B cell (primary cell): ENCODE data around the gene KRTAP10-3. TPM values are rescaled to one million over a fixed set of nuclear protein-coding genes. Genes with fewer than 3 reads are reported as not detected.

ENCODE experiments used
- ATAC-seq: fragments of 200-7000 bp; cut with Tn5 transposase; one replicate; pipeline ENCODE4 v1.10.0; 2021; ENCODE audit warnings: low read depth, mild to moderate bottlenecking, moderate number of reproducible peaks, moderate library complexity
- CTCF ChIA-PET: fragments of 350-600 bp; sonication (Branson Sonifier 250); formaldehyde crosslinking; loops from one replicate; lab custom pipeline; 2021; ENCODE audit warnings: antibody characterized with exemption, inconsistent platforms; lab: Charles Lee
- POLR2A ChIA-PET: fragments of 350-600 bp; sonication (Branson Sonifier 250); formaldehyde crosslinking; loops from one replicate; lab custom pipeline; 2021; ENCODE audit warnings: antibody characterized with exemption; lab: Charles Lee
- DNase-seq: peaks from one replicate; pipeline ENCODE4 v3.0.0; 2013
- H2AFZ ChIP-seq: 2 replicates; pipeline ENCODE4 v1.6.1; 2012; ENCODE audit warnings: mild to moderate bottlenecking, low read depth, low read length; ENCODE audit not compliant: insufficient read depth, poor library complexity, severe bottlenecking
- H3K27ac ChIP-seq, 2 donors: 1 replicate in 1 of 2; 2 replicates in 1 of 2; pipeline ENCODE4 v1.5.1; 2012 to 2013; ENCODE audit warnings: low read length in 2 of 2, mild to moderate bottlenecking in 2 of 2, moderate library complexity in 1 of 2
- H3K27me3 ChIP-seq, 4 experiments: fragments of 200-600 bp in 1 of 4; sonication (generic) in 1 of 4; replicated peaks in 1 of 4; 1 replicate in 2 of 4; 2 replicates in 2 of 4; pipeline versions ENCODE4 v1.6.1 to v1.7.0; 2013 to 2016; ENCODE audit warnings: low read length in 3 of 4, mild to moderate bottlenecking in 2 of 4, mixed read lengths in 1 of 4, moderate library complexity in 1 of 4; ENCODE audit not compliant: insufficient read depth in 4 of 4, control insufficient read depth in 3 of 4; ENCODE audit errors: control extremely low read depth in 1 of 4
- H3K36me3 ChIP-seq, 2 experiments: replicated peaks in 1 of 2; 1 replicate in 1 of 2; 2 replicates in 1 of 2; pipeline versions ENCODE4 v1.6.1 to v1.7.1; 2013; ENCODE audit warnings: low read length in 1 of 2; ENCODE audit not compliant: insufficient read depth in 2 of 2, control insufficient read depth in 1 of 2; ENCODE audit errors: control extremely low read depth in 1 of 2, extremely low read depth in 1 of 2
- H3K4me1 ChIP-seq, 2 donors: fragments of 200-600 bp in 1 of 2; sonication (generic) in 1 of 2; 1 replicate in 1 of 2; 2 replicates in 1 of 2; pipeline versions ENCODE4 v1.5.1 to v1.6.1; 2013 to 2017; ENCODE audit warnings: low read length in 2 of 2; ENCODE audit not compliant: control insufficient read depth in 2 of 2, insufficient read depth in 2 of 2
- H3K4me2 ChIP-seq: replicated peaks from 2 replicates; pipeline ENCODE3; 2012; ENCODE audit warnings: mild to moderate bottlenecking, low read depth, low read length; ENCODE audit not compliant: poor library complexity, severe bottlenecking
- H3K4me3 ChIP-seq, 5 experiments: fragments of 200-600 bp in 1 of 5; sonication (generic) in 1 of 5; 1 replicate in 3 of 5; 2 replicates in 2 of 5; pipeline versions ENCODE4 v1.5.1 to v1.7.0; 2011 to 2016; ENCODE audit warnings: low read length in 4 of 5, mild to moderate bottlenecking in 4 of 5, low read depth in 2 of 5, control low read depth in 1 of 5, moderate library complexity in 1 of 5; ENCODE audit not compliant: insufficient read depth in 1 of 5; ENCODE audit errors: control extremely low read depth in 1 of 5, extremely low read depth in 1 of 5
- H3K79me2 ChIP-seq: fragments of 200-600 bp; sonication (generic); one replicate; pipeline ENCODE4 v1.6.0; 2016; ENCODE audit warnings: low read length; ENCODE audit not compliant: control insufficient read depth, insufficient read depth
- H3K9ac ChIP-seq: fragments of 200-600 bp; sonication (generic); 2 replicates; pipeline ENCODE4 v1.6.1; 2017; ENCODE audit warnings: mild to moderate bottlenecking, low read length, moderate library complexity
- H3K9me3 ChIP-seq, 3 donors: one replicate each; pipeline versions ENCODE4 v1.6.1 to v1.7.1; 2013; ENCODE audit warnings: low read length in 2 of 3; ENCODE audit not compliant: control insufficient read depth in 2 of 3, insufficient read depth in 1 of 3; ENCODE audit errors: control extremely low read depth in 1 of 3
- H4K20me1 ChIP-seq: 2 replicates; pipeline ENCODE4 v1.6.0; 2012; ENCODE audit warnings: mild to moderate bottlenecking, low read length; ENCODE audit not compliant: insufficient read depth, control insufficient read depth, poor library complexity, severe bottlenecking
- H3K27ac Mint-ChIP-seq: one replicate; pipeline ENCODE4 v1.8.0; 2021; ENCODE audit warnings: mixed read lengths
- H3K27me3 Mint-ChIP-seq: one replicate; pipeline ENCODE4 v1.8.0; 2021; ENCODE audit warnings: mixed read lengths
- H3K4me1 Mint-ChIP-seq: one replicate; pipeline ENCODE4 v1.8.0; 2021; ENCODE audit warnings: mixed read lengths
- H3K4me3 Mint-ChIP-seq: one replicate; pipeline ENCODE4 v1.8.0; 2021; ENCODE audit warnings: mixed read lengths
- H3K9me3 Mint-ChIP-seq: one replicate; pipeline ENCODE4 v1.8.0; 2022; ENCODE audit warnings: mixed read lengths; ENCODE audit not compliant: insufficient read depth
- CTCF ChIP-seq: fragments of 200-600 bp; IDR thresholded peaks from one replicate; pipeline ENCODE4 v1.8.0; 2022; ENCODE audit warnings: antibody characterized with exemption, mild to moderate bottlenecking
- EZH2 ChIP-seq: IDR thresholded peaks from 2 replicates; pipeline ENCODE4 v1.6.1; 2012; ENCODE audit warnings: borderline replicate concordance, low read depth, mild to moderate bottlenecking, moderate library complexity, low read length; ENCODE audit not compliant: insufficient read depth, poor library complexity, severe bottlenecking
- WGBS: methylation state at CpG from one replicate; pipeline ENCODE4 v1.1.5; 2013; ENCODE audit warnings: missing lambda C conversion rate; ENCODE audit not compliant: insufficient coverage; 5-methylcytosine and 5-hydroxymethylcytosine counted together
- intact Hi-C: fragments of 100-400 bp; cut with micrococcal nuclease; formaldehyde crosslinking; loops from one replicate; pipeline ENCODE4 v1.10.0; 2022
- polyA plus RNA-seq: library from polyadenylated mRNA; depleted of rRNA; stranded (reverse); fragments of >200 nt; gene quantifications from 2 replicates; pipeline ENCODE4 v1.2.3, GENCODE V29; 2012
- total RNA-seq, 2 donors: library from RNA; stranded (reverse); fragments of 120-200 nt in 1 of 2; gene quantifications; 1 replicate in 1 of 2; 2 replicates in 1 of 2; pipeline versions ENCODE4 v1.2.3 to v1.2.4, GENCODE V29; 2013 to 2022

The KRTAP10-3 gene
- total and polyA plus RNA-seq, 2 donors (not counting 1 experiment from before 2014, with no cell fraction given): 0.40 TPM; not detected in 1

DNA sequence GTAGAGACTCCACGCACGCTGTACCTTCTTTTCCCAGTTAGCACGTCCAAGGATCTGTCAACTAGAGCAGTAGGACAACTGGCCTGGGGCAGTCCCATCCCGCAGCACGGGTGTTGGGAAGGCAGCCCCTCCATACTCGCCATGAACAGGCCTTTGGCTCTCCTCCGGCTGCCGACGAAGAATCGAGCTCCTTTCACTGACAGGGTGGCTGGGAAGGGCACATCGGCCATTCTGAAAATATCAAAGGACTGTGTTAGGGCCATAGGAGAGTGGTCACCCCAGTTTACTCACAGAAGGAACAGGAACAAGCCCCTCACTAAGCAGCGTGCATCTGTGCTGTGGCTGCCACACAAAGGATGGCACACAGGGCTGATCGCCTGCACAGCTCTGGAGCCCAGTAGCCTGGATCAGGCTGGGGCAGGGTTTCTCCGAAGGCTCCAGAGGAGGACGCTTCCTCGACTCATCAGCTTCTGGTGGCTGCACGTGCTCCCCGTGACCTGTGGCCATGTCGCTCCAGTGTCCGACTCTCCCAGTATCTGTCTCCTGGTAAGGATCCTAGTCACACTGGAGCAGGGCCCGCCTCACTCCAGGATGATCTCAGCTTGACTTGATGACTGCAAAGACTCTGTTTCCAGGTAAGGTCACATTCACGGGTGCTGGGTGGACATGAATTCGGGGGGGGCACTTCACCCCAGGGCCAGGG lies 27.5 kb downstream of the KRTAP10-3 start:
- peaks cover 8% of the 10 kb centered on the region for H3K27me3 Mint-ChIP-seq
- no peak overlapping the region for H3K4me3 Mint-ChIP-seq
- H3K79me2 ChIP-seq: no peaks in the 10 kb centered on the region
- H3K9me3 Mint-ChIP-seq: no peaks in the 10 kb centered on the region
- no peak overlapping the region for H3K27ac ChIP-seq
- POLR2A ChIA-PET: no interaction called here
- DNase-seq (no peak), ATAC-seq (no peak)
- no peak overlapping the region for H3K4me3 ChIP-seq
- TF ChIP-seq EZH2: no peak
- H2AFZ ChIP-seq: no peak overlapping the region
- WGBS: 90% methylated on average over 23 of the region's 23 CpGs
- no peaks in the 10 kb centered on the region for H3K36me3 ChIP-seq
- H4K20me1 ChIP-seq: no peaks in the 10 kb centered on the region
- CTCF ChIA-PET: no interaction called here
- H3K4me2 ChIP-seq: no peak overlapping the region
- no peaks in the 10 kb centered on the region for H3K4me1 ChIP-seq
- H3K9me3 ChIP-seq: peaks cover 0 to 3% (median 0%) of the 10 kb centered on the region in 3 donors
- H3K27me3 ChIP-seq: no peaks in the 10 kb centered on the region
- no peak overlapping the region for H3K9ac ChIP-seq
- no peaks in the 10 kb centered on the region for H3K4me1 Mint-ChIP-seq
- intact Hi-C loops: no loop called here
- no peak overlapping the region for H3K27ac Mint-ChIP-seq

- H3K4me3 Mint-ChIP-seq: no peak overlapping the region
- no peak for TF ChIP-seq EZH2
- TF ChIP-seq CTCF: no peak
- Histone ChIP-seq H3K27ac (no peak overlapping the region), H3K4me1 (no peaks in the 10 kb centered on the region), H3K4me2 (no peak overlapping the region), H3K9ac (no peak overlapping the region), H3K27me3 (no peaks in the 10 kb centered on the region), H2AFZ (no peak overlapping the region), H3K4me3 (no peak overlapping the region), H3K36me3 (no peaks in the 10 kb centered on the region), H3K9me3 (peaks cover 0 to 3% (median 0%) of the 10 kb centered on the region in 3 donors), H4K20me1 (no peaks in the 10 kb centered on the region), H3K79me2 (no peaks in the 10 kb centered on the region)
- 87% methylated on average over 7 of the region's 7 CpGs for WGBS
- POLR2A ChIA-PET: no interaction called here
- no peaks in the 10 kb centered on the region for H3K9me3 Mint-ChIP-seq
- DNase-seq (no peak), ATAC-seq (no peak)
- CTCF ChIA-PET: no interaction called here
- no peaks in the 10 kb centered on the region for H3K4me1 Mint-ChIP-seq
- intact Hi-C loops: no loop called here
- H3K27ac Mint-ChIP-seq: no peak overlapping the region
- peaks cover 8% of the 10 kb centered on the region for H3K27me3 Mint-ChIP-seq
Measured at GRCh38 chr21:44530221-44530902, 28.2 kb downstream of the KRTAP10-3 start.
